Stimulated activated CD8-positive, alpha-beta memory T cell treated with anti-CD3 and anti-CD28 coated beads, Interleukin-12 subunit alpha, Interleukin-12 subunit beta, amount 100 ng/mL, for 24 hours (primary cell): ENCODE results near the gene NIFK.

Experiments
- DNase-seq: peaks from one replicate; pipeline ENCODE4 v3.0.0-alpha.2; 2020; ENCODE audit errors: extremely low read depth

NIFK gene

GRCh38 chr2:121736462-121737336, at the start of gene NIFK:
Gene NIFK, minus strand, starts transcription at chr2:121736875. Its CDS starts 25 bp downstream, at chr2:121736850.
- peak; percentile 99 for DNase-seq

GRCh38 chr2:121783180-121783579, 46.5 kb upstream of the NIFK start:
- no peak for DNase-seq

GRCh38 chr2:121778741-121779487, 42.2 kb upstream of the NIFK start:
- DNase-seq: no peak

- DNase-seq: no peak
These were observed 41.0 kb upstream of the NIFK start for GRCh38 chr2:121777699-121778058.

DNA sequence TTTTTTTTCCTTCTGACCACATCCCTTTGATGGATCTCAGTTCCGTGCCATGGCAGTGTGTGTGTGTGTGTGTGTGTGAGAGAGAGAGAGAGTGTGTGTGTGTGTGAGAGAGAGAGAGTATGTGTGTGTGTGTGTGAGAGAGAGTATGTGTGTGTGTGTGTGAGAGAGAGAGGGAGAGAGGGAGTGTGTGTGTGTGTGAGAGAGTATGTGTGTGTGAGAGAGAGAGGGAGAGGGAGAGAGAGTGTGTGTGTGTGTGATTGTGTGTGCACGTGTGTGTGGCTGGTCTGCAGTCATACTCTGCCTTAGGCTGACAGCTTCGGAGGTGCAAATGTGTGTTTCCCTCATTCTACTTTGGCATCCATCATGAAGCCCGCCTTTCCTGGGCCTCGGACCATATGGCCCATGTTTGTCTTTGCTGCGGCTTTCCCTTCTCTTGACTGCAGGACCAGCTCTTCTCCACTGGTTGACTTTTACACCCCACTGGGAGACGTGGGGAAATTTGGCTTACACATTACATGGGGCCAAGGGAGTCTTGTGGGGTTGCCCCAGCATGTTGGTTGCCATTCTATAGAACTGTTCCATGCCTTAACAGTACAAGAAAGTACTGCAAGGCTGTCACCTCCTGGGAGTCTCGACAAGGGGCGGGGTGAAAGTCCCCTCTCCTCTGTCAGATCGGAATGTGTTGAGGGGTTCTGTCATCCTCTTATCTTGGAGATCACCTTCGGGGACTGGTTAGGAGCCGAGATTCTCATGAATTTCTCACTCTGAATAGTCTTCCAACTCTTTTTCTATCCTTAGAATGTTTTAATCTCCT, 40.4 kb upstream of the NIFK start:
- no peak for DNase-seq

- no peak for DNase-seq
These were observed 39.7 kb upstream of the NIFK start for GRCh38 chr2:121776361-121776760.

- no peak for DNase-seq
These were observed 37.6 kb upstream of the NIFK start for GRCh38 chr2:121774235-121774634.

DNA sequence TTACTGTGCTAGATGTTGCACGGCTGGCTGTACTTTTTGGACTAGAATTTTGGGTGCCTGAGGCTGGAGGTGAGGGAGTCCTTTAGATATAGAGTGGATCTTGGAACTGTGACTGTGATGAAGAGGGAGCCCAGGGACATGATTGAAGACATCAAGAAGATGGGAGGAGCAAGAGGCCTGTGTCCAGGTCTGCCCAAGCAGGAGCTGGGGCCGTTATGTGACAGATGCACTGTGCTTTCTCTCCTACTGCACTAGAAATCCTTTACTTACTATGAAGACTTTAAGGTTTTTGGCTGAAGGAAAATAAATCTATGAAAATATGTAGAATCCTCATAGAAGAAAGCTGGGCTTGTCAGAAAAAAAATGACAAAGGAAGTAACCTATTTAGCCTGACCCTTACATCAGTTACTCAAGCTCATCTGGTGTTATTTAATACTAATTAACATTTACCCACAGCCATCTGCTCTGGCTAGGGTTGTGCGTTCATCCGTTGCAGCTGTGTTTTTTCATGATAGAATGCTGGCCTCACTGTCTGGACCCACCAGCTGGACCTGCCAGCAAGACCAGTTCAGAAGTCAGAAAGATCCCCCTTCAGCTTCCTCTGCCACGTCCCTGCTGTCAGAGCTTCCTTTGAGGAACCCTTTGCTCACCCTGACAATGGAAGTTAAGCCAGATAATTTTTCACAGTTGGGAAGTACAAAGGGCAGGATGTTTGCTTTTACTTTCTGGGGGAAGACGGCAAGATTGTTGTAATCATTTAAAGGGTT, 35.5 kb upstream of the NIFK start:
- DNase-seq: no peak

DNA sequence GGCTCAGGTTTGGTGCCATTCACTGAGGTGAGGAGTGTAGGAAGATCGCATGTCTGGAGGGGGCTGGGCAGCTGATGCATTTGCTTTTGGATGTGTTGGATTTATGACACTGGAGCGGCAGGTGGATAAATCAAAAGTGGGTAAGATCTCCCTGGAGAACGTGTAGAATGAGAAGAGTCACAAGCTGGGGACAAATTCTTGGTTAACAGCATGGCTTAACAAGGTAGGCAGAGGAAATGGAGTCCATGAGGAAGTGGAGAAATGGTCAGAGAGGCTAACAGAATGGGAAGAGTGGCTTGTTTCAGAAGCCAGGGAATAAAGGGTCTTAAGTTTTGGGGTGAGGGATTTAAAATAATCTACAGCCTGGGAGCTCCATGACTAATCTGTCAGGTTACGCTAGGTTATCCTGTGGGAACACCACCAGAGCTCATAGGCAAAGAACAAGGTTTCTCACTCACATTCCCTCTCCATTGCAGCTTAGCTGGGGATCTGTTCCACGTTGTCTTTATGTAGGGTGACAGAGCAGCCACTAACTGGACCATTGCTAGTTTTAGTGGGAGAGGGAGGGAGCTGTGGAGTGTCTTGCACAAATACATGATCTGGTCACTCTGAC, 31.6 kb upstream of the NIFK start:
- no peak for DNase-seq

GRCh38 chr2:121766624-121767023, 29.9 kb upstream of the NIFK start:
- DNase-seq: no peak

GRCh38 chr2:121764681-121765228, 28.1 kb upstream of the NIFK start:
- DNase-seq: no peak

DNA sequence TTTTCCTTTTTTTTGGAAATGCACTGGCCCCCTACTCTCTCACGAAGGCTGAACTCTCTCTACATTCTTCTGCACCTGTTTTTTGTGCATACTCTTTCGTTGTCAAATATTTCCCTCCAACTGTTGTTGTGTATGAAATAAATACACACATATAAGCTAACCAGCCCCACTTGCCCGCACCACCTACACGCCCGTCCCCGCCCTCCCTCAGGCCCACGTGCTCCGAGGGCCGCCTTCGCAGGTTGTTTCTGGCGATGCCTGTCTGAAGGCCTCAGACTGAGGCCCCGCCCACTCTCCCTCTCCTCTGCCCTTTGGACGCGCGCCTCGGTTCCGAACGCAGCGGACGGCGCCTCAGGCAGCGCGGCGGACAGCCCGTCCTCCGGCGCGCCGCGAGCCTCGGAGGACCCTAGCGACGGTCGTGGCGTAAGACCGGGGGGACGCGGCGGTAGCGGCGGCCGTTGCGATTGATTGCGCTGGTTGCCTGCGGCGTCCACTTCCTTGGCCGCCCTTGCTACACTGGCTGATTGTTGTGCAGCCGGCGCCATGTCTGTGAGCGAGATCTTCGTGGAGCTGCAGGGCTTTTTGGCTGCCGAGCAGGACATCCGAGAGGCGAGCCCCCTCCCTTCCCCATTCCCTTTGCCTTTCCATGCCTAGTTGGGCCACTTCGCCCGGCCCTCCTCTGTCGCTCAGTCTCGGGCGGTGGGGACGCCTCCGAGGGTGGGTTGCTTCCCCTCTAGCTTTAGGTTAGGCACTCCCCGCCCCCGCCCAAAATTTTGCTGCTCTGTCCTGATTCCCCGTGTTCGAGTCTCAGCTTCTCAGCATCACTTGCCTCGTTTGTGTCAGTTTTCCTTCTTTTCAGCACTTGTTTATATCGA, 18.8 kb upstream of the NIFK start, which contains the start of gene TSN:
Gene TSN (plus strand): TSS at position 415 of the 875 bp plus-strand sequence. CDS start 129 bp downstream, at position 544.
- peak; percentile 96 for DNase-seq

- DNase-seq: no peak
These were observed 18.2 kb upstream of the NIFK start for GRCh38 chr2:121754851-121755236.

DNA sequence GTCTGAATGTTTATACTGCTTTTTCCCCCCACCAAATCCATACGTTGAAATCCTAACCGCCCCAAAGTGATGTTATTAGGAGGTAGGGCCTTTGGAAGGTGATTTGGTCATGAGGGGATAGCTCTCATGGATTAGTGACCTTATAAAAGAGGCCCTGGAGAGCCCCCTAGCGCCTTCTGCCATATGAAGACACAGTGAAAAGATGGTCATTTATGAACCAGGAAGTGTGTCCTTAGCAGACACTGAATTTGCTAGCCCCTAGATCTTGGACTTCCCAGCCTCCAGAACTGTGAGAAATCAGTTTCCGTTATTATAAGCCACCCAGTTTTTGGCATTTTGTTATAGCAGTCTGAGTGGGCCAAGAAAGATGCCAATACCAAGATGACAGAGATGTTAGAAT, 11.5 kb upstream of the NIFK start:
- no peak for DNase-seq

DNA sequence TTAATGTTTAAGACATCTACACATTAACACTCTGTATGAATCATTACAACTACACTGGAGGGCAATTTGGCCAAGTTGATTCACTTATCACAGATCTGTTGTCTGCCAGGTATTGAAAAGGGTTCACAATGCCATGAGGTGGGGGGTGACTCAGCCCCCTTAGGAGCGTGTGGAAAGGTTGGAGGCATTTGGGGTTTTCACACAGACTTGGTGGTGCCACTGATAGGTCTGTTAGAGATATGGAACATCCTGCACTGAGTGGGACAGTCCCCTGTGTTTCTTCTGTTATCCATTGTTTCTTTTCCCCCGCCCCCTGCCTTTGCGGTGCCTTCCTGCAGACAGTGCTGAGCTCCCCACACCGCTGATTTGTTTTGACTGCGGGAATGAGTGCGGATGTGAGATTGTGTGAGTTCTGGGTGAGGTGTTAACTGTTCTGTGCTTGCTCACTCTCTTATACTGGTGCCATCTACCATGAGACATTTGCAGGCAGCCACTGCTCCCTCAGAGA, 9.4 kb upstream of the NIFK start:
- DNase-seq: no peak

DNA sequence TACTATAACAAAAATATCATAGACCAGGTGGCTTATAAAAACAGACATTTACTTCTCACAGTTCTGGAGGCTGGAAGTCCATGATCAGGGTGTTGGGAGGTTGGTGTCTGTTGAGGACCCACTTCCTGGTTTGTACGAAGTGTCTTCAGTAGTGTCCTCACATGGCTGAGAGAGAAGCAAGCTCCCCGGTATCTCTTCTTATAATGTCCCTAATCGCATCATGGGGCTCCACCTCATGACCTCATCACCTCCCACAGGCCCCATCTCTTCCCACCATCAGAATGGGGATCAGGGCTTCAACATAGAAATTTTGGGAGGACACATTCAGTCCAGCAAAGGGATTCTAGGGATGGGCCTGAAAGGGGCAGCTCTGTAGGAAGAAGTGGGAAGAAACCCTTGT, 4.8 kb upstream of the NIFK start:
- DNase-seq: no peak

- DNase-seq: no peak
These were observed 4.3 kb upstream of the NIFK start for GRCh38 chr2:121740973-121741372.

DNA sequence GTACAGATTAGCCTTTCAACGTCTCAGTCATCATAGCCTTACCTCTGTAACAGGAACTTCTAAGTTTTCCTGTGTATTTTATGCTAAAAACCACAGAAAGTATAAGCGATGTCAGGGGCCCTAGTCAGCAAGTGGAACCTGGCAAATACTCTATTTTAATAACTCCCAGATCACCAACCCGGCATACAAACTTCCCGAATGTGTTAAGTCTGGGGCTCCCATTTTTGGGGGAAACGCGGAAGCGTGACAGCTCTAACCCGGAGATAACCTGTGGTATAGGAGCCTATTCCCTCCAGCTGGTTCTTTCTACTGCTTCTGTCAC, 574 bp downstream of the NIFK start:
- DNase-seq: no peak

DNA sequence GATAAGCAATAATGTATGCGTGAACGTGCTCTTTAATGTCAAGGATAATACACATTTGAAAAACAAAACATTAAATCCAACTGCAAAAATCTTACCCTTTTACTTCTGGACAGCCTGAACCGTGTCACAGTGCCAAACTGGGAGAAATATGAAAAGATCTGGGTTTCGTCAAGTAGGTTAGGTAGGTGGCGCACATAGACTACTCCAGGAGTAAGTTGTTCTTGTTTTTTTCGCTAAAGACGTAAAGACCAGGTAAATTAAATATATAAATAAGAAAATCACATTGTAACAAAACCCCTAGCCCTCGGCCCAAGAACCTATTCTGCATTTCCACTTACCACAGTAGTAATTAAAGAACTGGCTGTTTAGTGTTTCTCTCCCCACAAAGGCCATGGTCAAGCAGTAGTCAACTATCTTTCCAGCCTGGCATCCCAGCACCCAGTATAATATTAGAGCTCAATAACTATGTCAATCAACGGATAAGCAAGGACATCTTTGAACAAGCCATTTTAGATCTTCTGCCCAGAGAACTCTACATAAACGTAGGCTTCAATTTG, 1.1 kb downstream of the NIFK start:
- DNase-seq: no peak
